PC-3 (cell line): Measurements from ENCODE around the gene DDO.

Experiments used
- EZH2 ChIP-seq: fragments of 300-600 bp; sonication (generic); IDR thresholded peaks from one replicate; pipeline ENCODE4 v1.6.1; 2017; ENCODE audit warnings: antibody characterized with exemption, mild to moderate bottlenecking, low read length; ENCODE audit not compliant: unreplicated experiment
- EZH2phosphoT487 ChIP-seq: fragments of 300-600 bp; sonication (generic); IDR thresholded peaks from 2 replicates; pipeline ENCODE4 v1.6.1; 2018; ENCODE audit warnings: mild to moderate bottlenecking, antibody characterized with exemption, low read length, borderline replicate concordance
- TF ChIP-seq, protein P1 (sequence below): fragments of 300-600 bp; sonication (generic); conservative IDR thresholded peaks from 2 replicates; pipeline ENCODE4 v1.5.1; 2017; ENCODE audit warnings: antibody characterized with exemption, low read depth, mild to moderate bottlenecking, low read length

DNA sequence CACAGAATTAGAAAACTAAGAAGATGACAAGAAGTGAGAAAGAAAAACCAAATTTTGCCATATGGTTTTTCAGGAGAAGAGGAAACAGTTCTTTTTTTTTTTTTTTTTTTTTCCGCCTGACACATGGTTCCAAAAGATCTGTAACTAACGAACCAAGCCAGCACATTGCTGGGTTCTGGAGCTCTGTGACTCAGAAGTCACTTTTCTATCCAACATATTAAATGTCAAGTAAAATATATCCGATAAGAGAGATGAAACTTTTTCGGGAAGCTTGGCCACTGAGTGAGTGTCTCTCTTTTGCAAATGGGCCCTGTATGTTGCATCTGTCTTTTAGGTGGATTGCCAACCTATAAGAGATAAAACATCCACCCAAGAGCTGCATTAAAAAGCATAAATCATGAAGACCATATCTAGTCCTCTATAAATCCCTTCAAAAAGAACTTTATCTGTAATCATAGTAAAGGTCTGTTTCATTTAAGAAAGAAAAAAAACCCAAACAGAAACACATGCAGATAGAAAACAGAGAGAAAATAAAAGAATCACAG lies 61.8 kb downstream of the DDO start:
- TF ChIP-seq, protein P1, sequence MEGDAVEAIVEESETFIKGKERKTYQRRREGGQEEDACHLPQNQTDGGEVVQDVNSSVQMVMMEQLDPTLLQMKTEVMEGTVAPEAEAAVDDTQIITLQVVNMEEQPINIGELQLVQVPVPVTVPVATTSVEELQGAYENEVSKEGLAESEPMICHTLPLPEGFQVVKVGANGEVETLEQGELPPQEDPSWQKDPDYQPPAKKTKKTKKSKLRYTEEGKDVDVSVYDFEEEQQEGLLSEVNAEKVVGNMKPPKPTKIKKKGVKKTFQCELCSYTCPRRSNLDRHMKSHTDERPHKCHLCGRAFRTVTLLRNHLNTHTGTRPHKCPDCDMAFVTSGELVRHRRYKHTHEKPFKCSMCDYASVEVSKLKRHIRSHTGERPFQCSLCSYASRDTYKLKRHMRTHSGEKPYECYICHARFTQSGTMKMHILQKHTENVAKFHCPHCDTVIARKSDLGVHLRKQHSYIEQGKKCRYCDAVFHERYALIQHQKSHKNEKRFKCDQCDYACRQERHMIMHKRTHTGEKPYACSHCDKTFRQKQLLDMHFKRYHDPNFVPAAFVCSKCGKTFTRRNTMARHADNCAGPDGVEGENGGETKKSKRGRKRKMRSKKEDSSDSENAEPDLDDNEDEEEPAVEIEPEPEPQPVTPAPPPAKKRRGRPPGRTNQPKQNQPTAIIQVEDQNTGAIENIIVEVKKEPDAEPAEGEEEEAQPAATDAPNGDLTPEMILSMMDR: no peak
- TF ChIP-seq EZH2 (no peak), EZH2phosphoT487 (no peak)
